Thymus (tissue), 11 donors: ENCODE measurements around the gene F2. TPM values are rescaled to one million over a fixed set of nuclear protein-coding genes. Genes with fewer than 3 reads are reported as not detected.

Experiments used
- DNase-seq, 9 donors: peaks; one replicate each; pipeline ENCODE4 v3.0.0-alpha.2; 2013; ENCODE audit warnings: low spot score in 9 of 9, low read depth in 6 of 9, missing footprints in 1 of 9
- H3K27ac ChIP-seq, 2 donors: one replicate each; pipeline ENCODE4 v1.5.1; 2013; ENCODE audit warnings: control low read depth in 1 of 2, low read depth in 1 of 2, low read length in 1 of 2, mild to moderate bottlenecking in 1 of 2, moderate library complexity in 1 of 2
- H3K27me3 ChIP-seq, 2 donors: one replicate each; pipeline ENCODE4 v1.5.1; 2013; ENCODE audit warnings: low read length in 1 of 2; ENCODE audit not compliant: control insufficient read depth in 2 of 2, insufficient read depth in 1 of 2
- H3K36me3 ChIP-seq, 2 donors: one replicate each; pipeline ENCODE4 v1.5.1; 2013; ENCODE audit warnings: low read length in 1 of 2, mild to moderate bottlenecking in 1 of 2, moderate library complexity in 1 of 2; ENCODE audit not compliant: control insufficient read depth in 2 of 2, insufficient read depth in 2 of 2
- H3K4me1 ChIP-seq, 2 donors: one replicate each; pipeline ENCODE4 v1.5.1; 2013; ENCODE audit warnings: low read length in 2 of 2; ENCODE audit not compliant: control insufficient read depth in 2 of 2, insufficient read depth in 2 of 2
- H3K4me3 ChIP-seq, 2 donors: one replicate each; pipeline ENCODE4 v1.5.1; 2013; ENCODE audit warnings: low read length in 2 of 2, control low read depth in 1 of 2, mild to moderate bottlenecking in 1 of 2
- H3K9me3 ChIP-seq, 2 donors: one replicate each; pipeline ENCODE4 v1.5.1; 2013; ENCODE audit warnings: low read length in 1 of 2, mild to moderate bottlenecking in 1 of 2; ENCODE audit not compliant: control insufficient read depth in 2 of 2, insufficient read depth in 1 of 2
- WGBS: extraction: QIAGEN DNeasy Blood & Tissue Kit; methylation state at CpG from one replicate; pipeline ENCODE4 v1.1.7; 2013; 5-methylcytosine and 5-hydroxymethylcytosine counted together
- polyA plus RNA-seq: library from polyadenylated mRNA; stranded (reverse); fragments of 200-250 nt; gene quantifications from one replicate; pipeline ENCODE4 v1.2.3, GENCODE V29; 2013
- total RNA-seq: library from RNA; stranded (reverse); fragments of 120-200 nt; gene quantifications from one replicate; pipeline ENCODE4 v1.2.4, GENCODE V29; 2013
- donor health status: healthy.

The F2 gene
- total and polyA plus RNA-seq, 2 donors = 0.07 to 0.14 TPM

DNA sequence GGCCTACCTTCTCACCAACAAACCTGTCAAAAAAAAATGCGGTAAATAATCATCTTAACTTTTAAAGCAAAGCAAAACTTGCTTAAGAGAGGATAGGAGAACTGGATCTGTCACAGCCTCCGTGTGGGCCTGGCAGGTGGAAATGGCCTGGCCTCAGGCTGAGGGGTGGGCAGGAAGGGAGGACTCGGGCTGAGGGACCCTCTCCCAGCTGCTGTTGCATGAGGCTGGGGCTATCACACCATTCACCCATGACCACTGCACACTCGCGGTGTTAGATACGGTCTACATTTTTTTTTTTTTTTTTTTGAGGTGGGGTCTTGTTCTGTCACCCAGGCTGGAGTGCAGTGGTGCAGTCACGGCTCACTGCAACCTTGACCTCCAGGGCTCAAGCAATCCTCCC lies 43.1 kb upstream of the F2 start:
- Histone ChIP-seq H3K4me1 (peaks cover 29 to 62% of the 10 kb centered on the region in 2 donors), H3K4me3 (no peak overlapping the region), H3K9me3 (no peaks in the 10 kb centered on the region), H3K27ac (peak overlapping the region; percentile 55 to 63), H3K36me3 (peaks cover 71 to 76% of the 10 kb centered on the region in 2 donors), H3K27me3 (no peaks in the 10 kb centered on the region)
- 97% methylated on average over 7 of the region's 7 CpGs for WGBS
- no peak for DNase-seq

DNA sequence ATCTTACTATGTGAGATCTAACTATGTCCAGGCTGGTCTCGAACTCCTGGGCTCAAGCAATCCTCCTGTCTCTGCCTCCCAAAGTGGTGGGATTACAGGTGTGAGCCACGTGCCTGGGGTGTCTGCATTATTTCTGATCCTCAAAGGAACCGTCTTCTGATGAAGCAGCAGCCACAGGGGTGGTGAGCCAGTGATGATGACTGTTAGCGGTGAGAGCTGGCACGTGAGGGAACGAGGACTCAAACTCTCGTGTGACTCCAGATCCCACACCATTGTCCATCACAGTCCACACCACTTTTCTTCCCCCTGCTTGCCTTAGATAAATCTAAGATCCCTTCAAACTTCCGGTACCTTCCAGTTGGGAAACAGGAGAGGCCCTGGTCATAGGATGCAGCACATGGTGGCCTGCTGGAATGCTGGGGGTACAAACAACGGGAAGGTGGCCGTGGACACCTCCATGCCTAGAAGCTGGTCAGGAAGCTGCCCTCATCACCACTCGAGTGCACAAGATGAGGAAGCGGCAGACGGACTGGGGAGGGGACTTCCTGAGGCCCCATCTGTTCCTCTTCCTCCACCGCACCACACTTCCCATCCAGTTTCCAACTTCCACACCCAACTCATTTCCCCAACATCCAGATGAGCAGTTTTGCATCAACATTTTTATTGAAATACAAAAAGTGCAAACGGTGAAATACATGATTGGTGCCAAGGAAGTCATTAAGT lies 42.4 kb upstream of the F2 start:
- Histone ChIP-seq H3K9me3 (no peaks in the 10 kb centered on the region), H3K4me1 (peaks cover 24 to 55% of the 10 kb centered on the region in 2 donors), H3K27me3 (no peaks in the 10 kb centered on the region), H3K4me3 (no peak overlapping the region), H3K27ac (no peak overlapping the region), H3K36me3 (peaks cover 76 to 77% of the 10 kb centered on the region in 2 donors)
- no peak for DNase-seq
- 87% methylated on average over 15 of the region's 15 CpGs for WGBS

DNA sequence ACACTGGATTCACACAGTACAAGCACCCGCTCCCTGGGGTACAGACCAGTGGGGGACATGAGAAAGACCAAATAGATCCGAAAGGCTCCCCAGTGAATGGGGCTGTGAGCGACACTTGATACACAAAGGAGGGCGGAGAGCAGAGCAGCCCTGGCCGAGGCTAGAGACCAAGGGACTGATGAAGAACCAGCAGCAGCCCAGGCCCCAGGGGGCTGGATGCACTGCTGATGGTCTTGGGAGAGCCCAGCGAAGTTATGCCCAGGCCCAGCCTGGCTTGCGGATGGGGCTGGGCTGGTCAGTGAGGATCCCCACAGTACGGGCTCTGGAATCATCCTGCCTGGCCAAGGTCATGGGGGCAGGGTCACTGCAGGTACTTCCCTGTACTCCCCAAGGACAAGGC lies 41.8 kb upstream of the F2 start:
- DNase-seq = no peak
- Histone ChIP-seq H3K27me3 (no peaks in the 10 kb centered on the region), H3K9me3 (no peaks in the 10 kb centered on the region), H3K36me3 (peaks cover 76 to 80% of the 10 kb centered on the region in 2 donors), H3K27ac (no peak overlapping the region), H3K4me3 (no peak overlapping the region), H3K4me1 (peaks cover 24 to 49% of the 10 kb centered on the region in 2 donors)
- 98% methylated on average over 8 of the region's 8 CpGs for WGBS

DNA sequence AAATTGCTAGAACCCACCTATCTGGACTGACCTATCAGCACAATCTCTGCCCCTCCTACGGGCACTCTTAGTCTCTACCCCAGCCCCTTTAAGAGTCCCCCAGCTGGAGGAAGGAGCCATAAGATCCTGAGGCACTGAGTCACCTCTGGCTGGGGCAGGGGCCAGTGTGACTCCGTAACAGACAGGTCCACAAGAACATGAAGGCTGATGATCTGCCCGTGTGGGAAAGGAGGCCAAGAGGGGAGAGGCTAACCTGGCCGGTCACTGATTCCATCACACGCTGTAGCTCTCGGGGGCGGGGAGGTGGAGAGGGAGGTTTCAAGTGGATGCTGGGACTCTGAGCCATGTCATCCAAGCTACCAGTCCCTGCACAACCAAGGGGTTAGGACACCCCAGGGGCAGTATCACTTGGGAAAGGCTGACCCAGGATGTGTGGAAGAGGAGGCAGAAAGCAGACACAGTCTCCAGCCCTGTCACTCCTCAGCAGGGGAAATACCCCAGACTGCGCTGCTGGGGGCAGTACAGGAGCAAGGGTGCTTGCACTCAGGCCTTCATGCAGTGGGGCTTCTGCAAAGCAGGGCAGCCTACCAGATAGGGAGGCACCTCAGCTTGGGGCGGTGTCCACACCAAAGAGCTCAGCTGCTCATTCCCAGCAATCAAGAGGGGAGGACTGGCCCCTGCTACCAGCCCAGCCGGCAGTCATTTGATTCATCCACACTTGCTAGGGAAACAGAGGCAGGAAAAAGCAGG lies 40.8 kb upstream of the F2 start:
- WGBS = 98% methylated on average over 10 of the region's 10 CpGs
- Histone ChIP-seq H3K9me3 (no peaks in the 10 kb centered on the region), H3K4me1 (peaks cover 23 to 39% of the 10 kb centered on the region in 2 donors), H3K36me3 (peaks cover 70% of the 10 kb centered on the region in 2 donors), H3K27ac (no peak overlapping the region), H3K27me3 (no peaks in the 10 kb centered on the region), H3K4me3 (no peak overlapping the region)
- DNase-seq = no peak

DNA sequence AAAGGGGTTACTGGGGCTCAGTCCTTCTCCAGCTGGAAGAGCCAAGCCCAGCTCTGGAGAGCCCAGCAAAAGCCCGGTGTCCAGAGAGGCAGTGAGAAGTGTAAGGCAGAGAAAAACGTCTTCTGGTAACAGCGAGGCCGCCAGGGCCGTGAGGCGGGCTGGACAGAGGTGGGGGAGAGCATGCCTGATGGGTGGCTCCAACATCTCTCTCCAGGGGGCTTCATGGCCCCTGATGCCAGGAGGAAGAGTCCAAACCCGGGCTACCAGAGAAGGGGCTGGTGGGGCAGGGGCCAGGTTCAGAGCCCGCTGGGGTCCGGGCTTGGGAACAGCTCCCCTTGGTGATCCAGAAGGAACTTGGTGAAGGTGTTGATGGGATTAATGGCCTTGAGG lies 40.3 kb upstream of the F2 start:
- 98% methylated on average over 9 of the region's 9 CpGs for WGBS
- peaks cover 64 to 69% of the 10 kb centered on the region in 2 donors for H3K36me3 ChIP-seq
- H3K27ac ChIP-seq = no peak overlapping the region
- no peaks in the 10 kb centered on the region for H3K9me3 ChIP-seq
- DNase-seq = no peak
- no peaks in the 10 kb centered on the region for H3K27me3 ChIP-seq
- H3K4me3 ChIP-seq = no peak overlapping the region
- H3K4me1 ChIP-seq = peaks cover 17 to 34% of the 10 kb centered on the region in 2 donors

DNA sequence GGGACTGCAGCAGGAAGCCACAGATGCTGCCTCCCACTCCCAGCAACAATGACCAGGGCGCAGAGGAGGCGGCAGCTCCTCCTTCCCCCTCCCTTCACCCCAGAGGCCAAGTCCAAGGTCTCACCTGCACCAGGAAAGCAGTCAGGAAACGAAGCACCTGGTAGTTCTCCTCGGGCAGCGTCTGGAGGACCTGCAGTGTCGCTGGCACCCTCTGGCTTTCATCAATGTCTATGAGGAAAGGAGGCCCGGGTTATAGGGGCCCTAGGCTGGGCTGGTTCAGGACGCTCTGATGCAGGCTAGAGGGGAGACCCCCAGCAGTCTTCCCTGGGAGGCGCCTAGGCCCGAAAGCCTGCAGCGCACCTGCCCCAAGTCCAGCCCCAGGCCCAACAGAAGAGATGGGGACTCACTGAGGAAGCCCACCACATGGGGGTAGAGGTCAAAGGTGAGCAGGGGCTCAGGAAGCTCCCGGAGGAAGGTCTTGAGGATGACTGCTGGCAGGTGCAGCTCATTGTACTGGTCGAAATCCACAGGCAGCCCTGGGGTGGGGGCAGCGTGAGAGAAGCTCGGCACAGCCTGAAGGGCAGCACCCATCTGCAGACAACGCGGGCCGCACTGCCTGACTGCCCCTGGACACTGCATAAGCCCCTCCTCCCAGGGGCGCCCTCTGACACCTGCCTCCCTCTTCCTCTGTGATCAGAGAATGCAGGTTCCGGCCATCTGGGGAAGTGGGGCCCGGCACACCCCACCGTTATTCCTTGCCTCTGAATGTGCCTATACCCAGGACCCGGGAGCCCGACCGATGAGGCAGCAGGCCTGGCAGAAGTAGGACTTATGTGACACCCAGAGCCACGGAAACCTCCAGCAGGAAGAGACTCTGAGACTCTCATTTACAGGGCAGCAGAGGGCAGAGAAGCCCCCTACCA lies 39.5 kb upstream of the F2 start:
- Histone ChIP-seq H3K4me3 (no peak overlapping the region), H3K9me3 (no peaks in the 10 kb centered on the region), H3K4me1 (peaks cover 10 to 26% of the 10 kb centered on the region in 2 donors), H3K36me3 (peaks cover 66 to 70% of the 10 kb centered on the region in 2 donors), H3K27me3 (no peaks in the 10 kb centered on the region), H3K27ac (no peak overlapping the region)
- no peak for DNase-seq
- 97% methylated on average over 26 of the region's 26 CpGs for WGBS

DNA sequence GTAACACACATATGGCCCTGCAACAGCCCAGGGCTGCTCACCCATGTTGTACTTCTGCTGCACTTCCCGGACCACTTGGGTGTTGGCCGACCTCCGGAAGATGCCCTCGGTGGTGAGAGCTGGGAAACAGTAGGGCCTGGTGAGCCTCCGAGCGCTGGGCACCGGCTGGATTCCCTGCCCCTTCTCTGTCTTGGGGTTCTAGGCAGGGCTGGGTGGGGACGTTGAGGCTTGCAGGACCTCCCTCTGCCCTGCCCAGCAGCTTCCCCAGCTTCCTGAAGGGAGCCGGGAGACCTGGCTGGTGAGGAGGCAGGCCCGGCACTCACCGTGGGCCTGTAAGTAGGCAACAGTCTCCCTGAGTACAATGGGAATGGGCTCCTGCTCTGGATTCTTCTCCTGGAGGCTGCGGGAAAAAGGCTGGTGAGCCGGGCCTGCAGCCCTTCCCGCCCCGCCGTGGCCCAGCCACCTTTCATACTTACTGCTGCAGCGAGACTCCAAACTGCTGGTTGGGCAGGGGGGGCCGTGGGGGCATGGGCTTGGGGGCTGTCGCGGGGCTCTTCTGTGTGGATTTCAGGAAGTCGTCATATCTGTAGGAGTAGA lies 38.8 kb upstream of the F2 start:
- H3K9me3 ChIP-seq = no peaks in the 10 kb centered on the region
- H3K4me3 ChIP-seq = no peak overlapping the region
- no peaks in the 10 kb centered on the region for H3K27me3 ChIP-seq
- DNase-seq = no peak
- 97% methylated on average over 21 of the region's 21 CpGs for WGBS
- peaks cover 66 to 70% of the 10 kb centered on the region in 2 donors for H3K36me3 ChIP-seq
- H3K4me1 ChIP-seq = peaks cover 3 to 18% of the 10 kb centered on the region in 2 donors
- H3K27ac ChIP-seq = no peak overlapping the region

DNA sequence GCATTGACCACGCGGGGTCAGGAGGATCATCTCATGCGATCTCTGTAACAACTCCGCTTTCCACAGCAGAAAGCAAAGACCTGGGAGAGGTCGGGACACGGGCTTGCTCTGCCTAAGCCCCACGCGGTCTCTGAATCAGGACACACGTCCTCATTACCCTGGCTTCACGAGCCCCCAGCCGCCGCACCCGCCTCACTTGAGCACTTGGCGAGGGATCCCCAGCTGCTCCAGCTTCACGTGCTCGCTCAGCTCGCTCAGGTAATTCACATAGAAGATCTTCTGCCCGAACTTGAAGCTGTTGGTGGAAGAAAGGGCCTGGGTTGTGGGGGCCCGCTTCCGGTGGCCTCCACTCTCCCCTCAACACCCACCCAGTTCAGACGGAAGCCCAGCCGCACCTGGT lies 38.2 kb upstream of the F2 start:
- peaks cover 0 to 13% of the 10 kb centered on the region in 2 donors for H3K4me1 ChIP-seq
- no peak for DNase-seq

More for the DNA sequence above, 38.2 kb upstream of the F2 start:
- no peaks in the 10 kb centered on the region for H3K9me3 ChIP-seq
- H3K36me3 ChIP-seq = peaks cover 61 to 66% of the 10 kb centered on the region in 2 donors
- H3K27ac ChIP-seq = no peak overlapping the region
- no peaks in the 10 kb centered on the region for H3K27me3 ChIP-seq
- no peak overlapping the region for H3K4me3 ChIP-seq
- WGBS = 96% methylated on average over 22 of the region's 22 CpGs
